A673 (cell line): ENCODE measurements around the gene DIP2C. TPM values are rescaled to one million over a fixed set of nuclear protein-coding genes. Genes with fewer than 3 reads are reported as not detected.

Experiments
- BruUV-seq: library from RNA; stranded (reverse); fragments of 400-500 nt; replicated peaks from 2 replicates; lab custom pipeline; 2021; lab: Mats Ljungman, UMichigan
- CTCF ChIA-PET: fragments of 300-600 bp; sonication (Branson Sonifier 250); formaldehyde crosslinking; loops from one replicate; lab custom pipeline; 2022; ENCODE audit warnings: antibody characterized with exemption; lab: Charles Lee
- POLR2A ChIA-PET: fragments of 300-600 bp; sonication (Branson Sonifier 250); formaldehyde crosslinking; loops from one replicate; lab custom pipeline; 2022; ENCODE audit warnings: antibody characterized with exemption; ENCODE audit not compliant: low non-redundant PET; lab: Charles Lee
- DNase-seq: peaks from one replicate; pipeline ENCODE4 v3.0.0-alpha.2; 2015; ENCODE audit warnings: low spot score
- H3K27ac ChIP-seq: fragments of 200-600 bp; sonication (generic); 2 replicates; pipeline ENCODE4 v1.5.1; 2016; ENCODE audit warnings: mixed run types, low read depth, mild to moderate bottlenecking, mixed read lengths, antibody characterized with exemption, low read length; ENCODE audit not compliant: poor library complexity, severe bottlenecking
- H3K27me3 ChIP-seq: fragments of 200-600 bp; sonication (generic); replicated peaks from 2 replicates; pipeline ENCODE4 v1.6.1; 2017; ENCODE audit warnings: mixed run types, low read depth, mild to moderate bottlenecking, mixed read lengths, antibody characterized with exemption, low read length; ENCODE audit not compliant: insufficient read depth, poor library complexity
- H3K36me3 ChIP-seq: fragments of 200-600 bp; sonication (generic); 2 replicates; pipeline ENCODE4 v1.6.1; 2016; ENCODE audit warnings: mixed run types, mild to moderate bottlenecking, mixed read lengths, antibody characterized with exemption, low read length; ENCODE audit not compliant: insufficient read depth, poor library complexity, severe bottlenecking
- H3K4me1 ChIP-seq: fragments of 200-600 bp; sonication (generic); 2 replicates; pipeline ENCODE4 v1.6.1; 2017; ENCODE audit warnings: mixed run types, mild to moderate bottlenecking, mixed read lengths, antibody characterized with exemption, low read length; ENCODE audit not compliant: insufficient read depth, poor library complexity, severe bottlenecking
- H3K4me3 ChIP-seq: fragments of 200-600 bp; sonication (generic); 2 replicates; pipeline ENCODE4 v1.5.1; 2016; ENCODE audit warnings: low read depth, mixed run types, mild to moderate bottlenecking, mixed read lengths, low read length; ENCODE audit not compliant: poor library complexity, severe bottlenecking
- H3K9me3 ChIP-seq: fragments of 200-600 bp; sonication (generic); 2 replicates; pipeline ENCODE4 v1.6.1; 2016; ENCODE audit warnings: mixed run types, low read depth, mild to moderate bottlenecking, mixed read lengths, antibody characterized with exemption, low read length; ENCODE audit not compliant: poor library complexity, severe bottlenecking
- EZH2 ChIP-seq: fragments of 200-600 bp; sonication (generic); IDR thresholded peaks from 2 replicates; pipeline ENCODE4 v1.6.1; 2017; ENCODE audit warnings: borderline replicate concordance, low read depth, mild to moderate bottlenecking, mixed read lengths, antibody characterized with exemption, low read length; ENCODE audit not compliant: poor library complexity, severe bottlenecking
- intact Hi-C: fragments of 100-400 bp; cut with micrococcal nuclease; formaldehyde crosslinking; loops from one replicate; pipeline ENCODE4 v1.10.0; 2022; ENCODE audit not compliant: unreplicated experiment
- total RNA-seq: library from RNA; stranded (reverse); gene quantifications from 2 replicates; pipeline ENCODE4 v1.2.3, GENCODE V29; 2021
- TF ChIP-seq, protein P1 (sequence below): fragments of 300-800, 200-600 bp; sonication (generic); conservative IDR thresholded peaks from 2 replicates; pipeline ENCODE4 v1.5.1; 2017; ENCODE audit warnings: low read depth, mild to moderate bottlenecking, antibody characterized with exemption, low read length, moderate library complexity, mixed read lengths

The DIP2C gene
- total RNA-seq, 1 experiment from 2014 or later, result 13.2 TPM

- no peaks in the 10 kb centered on the region for H3K36me3 ChIP-seq
- H3K9me3 ChIP-seq, result peaks cover 5% of the 10 kb centered on the region
- ChIA-PET CTCF (no interaction called here), POLR2A (no interaction called here)
- TF ChIP-seq, protein P1, sequence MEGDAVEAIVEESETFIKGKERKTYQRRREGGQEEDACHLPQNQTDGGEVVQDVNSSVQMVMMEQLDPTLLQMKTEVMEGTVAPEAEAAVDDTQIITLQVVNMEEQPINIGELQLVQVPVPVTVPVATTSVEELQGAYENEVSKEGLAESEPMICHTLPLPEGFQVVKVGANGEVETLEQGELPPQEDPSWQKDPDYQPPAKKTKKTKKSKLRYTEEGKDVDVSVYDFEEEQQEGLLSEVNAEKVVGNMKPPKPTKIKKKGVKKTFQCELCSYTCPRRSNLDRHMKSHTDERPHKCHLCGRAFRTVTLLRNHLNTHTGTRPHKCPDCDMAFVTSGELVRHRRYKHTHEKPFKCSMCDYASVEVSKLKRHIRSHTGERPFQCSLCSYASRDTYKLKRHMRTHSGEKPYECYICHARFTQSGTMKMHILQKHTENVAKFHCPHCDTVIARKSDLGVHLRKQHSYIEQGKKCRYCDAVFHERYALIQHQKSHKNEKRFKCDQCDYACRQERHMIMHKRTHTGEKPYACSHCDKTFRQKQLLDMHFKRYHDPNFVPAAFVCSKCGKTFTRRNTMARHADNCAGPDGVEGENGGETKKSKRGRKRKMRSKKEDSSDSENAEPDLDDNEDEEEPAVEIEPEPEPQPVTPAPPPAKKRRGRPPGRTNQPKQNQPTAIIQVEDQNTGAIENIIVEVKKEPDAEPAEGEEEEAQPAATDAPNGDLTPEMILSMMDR, result no peak
- no peak for TF ChIP-seq EZH2
- intact Hi-C loops, result no loop called here
- BruUV-seq, result no TSS peak
- no peaks in the 10 kb centered on the region for H3K4me1 ChIP-seq
- H3K27ac ChIP-seq, result no peak overlapping the region
- no peak overlapping the region for H3K4me3 ChIP-seq
- no peak for DNase-seq
- H3K27me3 ChIP-seq, result no peaks in the 10 kb centered on the region
Observed at GRCh38 chr10:568848-569247, 120.6 kb downstream of the DIP2C start.

GRCh38 chr10:567869-568268 lies 121.6 kb downstream of the DIP2C start:
- Histone ChIP-seq H3K4me1 (no peaks in the 10 kb centered on the region), H3K27me3 (no peaks in the 10 kb centered on the region), H3K27ac (no peak overlapping the region), H3K36me3 (no peaks in the 10 kb centered on the region), H3K4me3 (no peak overlapping the region), H3K9me3 (peaks cover 5% of the 10 kb centered on the region)
- no peak for DNase-seq
- BruUV-seq, result no TSS peak
- ChIA-PET POLR2A (interaction anchor here (0.6 kb wide), 1 partner anchor 106 kb away, joined by 7 read pairs; no protein-coding TSS in a partner anchor), CTCF (no interaction called here)
- TF ChIP-seq, protein P1, result no peak
- TF ChIP-seq EZH2, result no peak
- intact Hi-C loops, result no loop called here

DNA sequence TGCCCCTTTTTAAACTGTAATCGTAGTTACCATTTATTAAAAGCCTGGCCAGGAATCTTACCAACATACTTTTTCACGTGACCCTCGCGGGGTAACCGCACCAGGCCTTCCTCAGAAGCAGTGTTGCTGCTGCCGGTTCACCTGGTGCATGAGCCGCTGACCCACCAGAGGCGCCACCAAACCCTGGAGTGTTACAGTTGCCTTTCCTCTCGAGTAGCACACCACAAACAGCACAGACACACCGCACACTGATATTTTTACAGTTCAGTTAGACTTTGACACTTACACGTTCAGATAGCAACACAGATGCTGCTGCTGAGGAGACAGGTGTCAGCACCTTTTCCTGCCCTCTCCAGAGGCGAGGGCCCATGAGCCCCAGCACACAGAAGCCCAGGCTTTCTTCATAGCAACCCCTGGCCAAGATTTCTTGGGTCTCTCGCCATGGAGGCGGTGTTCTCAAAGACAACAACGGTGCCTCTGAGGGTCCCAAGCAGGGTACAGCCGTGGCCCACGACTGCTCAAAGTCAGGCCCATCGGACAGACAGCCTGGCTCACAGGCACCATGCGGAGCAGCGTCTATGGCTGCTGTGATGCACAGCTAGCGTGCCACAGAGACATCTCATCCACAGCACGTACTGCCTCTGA lies 123.1 kb downstream of the DIP2C start:
- no TSS peak for BruUV-seq
- H3K4me1 ChIP-seq, result no peaks in the 10 kb centered on the region
- H3K36me3 ChIP-seq, result no peaks in the 10 kb centered on the region
- no peak overlapping the region for H3K4me3 ChIP-seq
- ChIA-PET CTCF (no interaction called here), POLR2A (no interaction called here)
- intact Hi-C loops, result no loop called here
- no peaks in the 10 kb centered on the region for H3K27me3 ChIP-seq
- H3K27ac ChIP-seq, result no peak overlapping the region
- TF ChIP-seq EZH2, result no peak
- TF ChIP-seq, protein P1, result no peak
- DNase-seq, result no peak
- H3K9me3 ChIP-seq, result peaks cover 5% of the 10 kb centered on the region
